GM23338 (cell line): ENCODE measurements around the gene OLFM1. TPM values are rescaled to one million over a fixed set of nuclear protein-coding genes. Genes with fewer than 3 reads are reported as not detected.

ENCODE experiments used
- ATAC-seq: fragments of 200-7000 bp; cut with Tn5 transposase; 3 replicates; pipeline ENCODE4 v1.9.1; 2020
- DNase-seq: peaks from one replicate; pipeline ENCODE4 v3.0.0-alpha.2; 2015; ENCODE audit warnings: low spot score
- H2AFZ ChIP-seq: fragments of 200-600 bp; sonication (generic); 2 replicates; pipeline ENCODE4 v1.8.0; 2016; ENCODE audit warnings: antibody characterized with exemption, mild to moderate bottlenecking, moderate library complexity
- H3F3A ChIP-seq: fragments of 200-600 bp; sonication (generic); replicated peaks from 2 replicates; pipeline ENCODE4 v1.8.0; 2017; ENCODE audit warnings: antibody characterized with exemption, mixed run types, low read depth
- H3K27ac ChIP-seq: fragments of 200-600 bp; sonication (generic); 2 replicates; pipeline ENCODE4 v1.6.1; 2016; ENCODE audit warnings: low read depth
- H3K27me3 ChIP-seq: fragments of 200-600 bp; sonication (generic); 2 replicates; pipeline ENCODE4 v1.8.0; 2016; ENCODE audit warnings: mild to moderate bottlenecking, mixed run types, moderate library complexity; ENCODE audit not compliant: insufficient read depth
- H3K36me3 ChIP-seq: fragments of 200-600 bp; sonication (generic); 2 replicates; pipeline ENCODE4 v1.8.0; 2016; ENCODE audit warnings: mild to moderate bottlenecking; ENCODE audit not compliant: insufficient read depth
- H3K4me1 ChIP-seq: fragments of 200-600 bp; sonication (generic); 2 replicates; pipeline ENCODE4 v1.8.0; 2016; ENCODE audit warnings: mild to moderate bottlenecking, moderate library complexity; ENCODE audit not compliant: insufficient read depth
- H3K4me2 ChIP-seq: fragments of 200-600 bp; sonication (generic); 2 replicates; pipeline ENCODE4 v1.7.1; 2017; ENCODE audit warnings: mixed run types
- H3K4me3 ChIP-seq: fragments of 200-600 bp; sonication (generic); 2 replicates; pipeline ENCODE4 v1.6.1; 2016; ENCODE audit warnings: mixed run types
- H3K79me2 ChIP-seq: fragments of 200-600 bp; sonication (generic); replicated peaks from 2 replicates; pipeline ENCODE4 v1.8.0; 2017; ENCODE audit warnings: mild to moderate bottlenecking; ENCODE audit not compliant: insufficient read depth
- H3K9me2 ChIP-seq: fragments of 200-600 bp; sonication (generic); 2 replicates; pipeline ENCODE4 v1.8.0; 2017; ENCODE audit not compliant: insufficient read depth
- H4K20me1 ChIP-seq: fragments of 200-600 bp; sonication (generic); replicated peaks from 2 replicates; pipeline ENCODE4 v1.8.0; 2017; ENCODE audit warnings: mild to moderate bottlenecking; ENCODE audit not compliant: insufficient read depth
- H3K27ac Mint-ChIP-seq: 2 replicates; pipeline ENCODE4 v1.8.0; 2020; ENCODE audit warnings: inconsistent platforms, mild to moderate bottlenecking, moderate library complexity, mixed read lengths
- H3K27me3 Mint-ChIP-seq: 3 replicates; pipeline ENCODE4 v1.8.0; 2022; ENCODE audit warnings: low read depth, mild to moderate bottlenecking, moderate library complexity, mixed read lengths, inconsistent platforms; ENCODE audit not compliant: insufficient read depth, poor library complexity
- H3K36me3 Mint-ChIP-seq: 3 replicates; pipeline ENCODE4 v1.8.0; 2021; ENCODE audit warnings: low read depth, mild to moderate bottlenecking, inconsistent platforms, moderate library complexity, mixed read lengths
- H3K4me1 Mint-ChIP-seq: 3 replicates; pipeline ENCODE4 v1.8.0; 2020; ENCODE audit warnings: mild to moderate bottlenecking, inconsistent platforms, mixed read lengths
- H3K4me3 Mint-ChIP-seq: 3 replicates; pipeline ENCODE4 v1.8.0; 2021; ENCODE audit warnings: moderate library complexity, mild to moderate bottlenecking, inconsistent platforms, mixed read lengths
- H3K9me3 Mint-ChIP-seq: 3 replicates; pipeline ENCODE4 v1.8.0; 2020; ENCODE audit warnings: moderate library complexity, mild to moderate bottlenecking, inconsistent platforms, mixed read lengths
- CREB1 ChIP-seq: fragments of 250-450 bp; sonication (Bioruptor Pico); IDR thresholded peaks from 2 replicates; pipeline ENCODE4 v1.5.0; 2020; ENCODE audit warnings: low read depth, mild to moderate bottlenecking, moderate library complexity
- EZH2 ChIP-seq: fragments of 200-600 bp; sonication (generic); IDR thresholded peaks from one replicate; pipeline ENCODE4 v1.8.0; 2017; ENCODE audit warnings: antibody characterized with exemption, mild to moderate bottlenecking, low read depth; ENCODE audit not compliant: unreplicated experiment
- EZH2phosphoT487 ChIP-seq: fragments of 200-600 bp; sonication (generic); IDR thresholded peaks from one replicate; pipeline ENCODE4 v1.8.1; 2018; ENCODE audit warnings: antibody characterized with exemption; ENCODE audit not compliant: unreplicated experiment
- JUNB ChIP-seq: IDR thresholded peaks from one replicate; pipeline ENCODE4 v1.6.1; 2016; ENCODE audit warnings: antibody characterized with exemption; ENCODE audit not compliant: unreplicated experiment
- NANOG ChIP-seq: IDR thresholded peaks from 2 replicates; pipeline ENCODE4 v1.6.1; 2016; ENCODE audit warnings: antibody characterized with exemption, borderline replicate concordance
- POLR2AphosphoS5 ChIP-seq: IDR thresholded peaks from 2 replicates; pipeline ENCODE4 v1.6.1; 2016; ENCODE audit warnings: antibody characterized with exemption, low read depth
- REST ChIP-seq: IDR thresholded peaks from one replicate; pipeline ENCODE4 v1.6.1; 2018; ENCODE audit warnings: antibody characterized with exemption; ENCODE audit not compliant: unreplicated experiment
- STAT1 ChIP-seq: IDR thresholded peaks from one replicate; pipeline ENCODE4 v1.6.1; 2016; ENCODE audit warnings: antibody characterized with exemption; ENCODE audit not compliant: unreplicated experiment
- ZNF114 ChIP-seq: fragments of 250-450 bp; sonication (Bioruptor Pico); IDR thresholded peaks from 2 replicates; pipeline ENCODE4 v1.5.0; 2020; ENCODE audit warnings: mild to moderate bottlenecking, moderate library complexity
- ZNF331 ChIP-seq: fragments of 250-450 bp; sonication (Bioruptor Pico); IDR thresholded peaks from 2 replicates; pipeline ENCODE4 v1.5.0; 2020; ENCODE audit warnings: low read depth, mild to moderate bottlenecking, moderate library complexity
- ZNF462 ChIP-seq: fragments of 250-450 bp; sonication (Bioruptor Pico); IDR thresholded peaks from 2 replicates; pipeline ENCODE4 v1.5.0; 2020; ENCODE audit warnings: mild to moderate bottlenecking, moderate library complexity
- polyA plus RNA-seq: library from polyadenylated mRNA; unstranded; fragments of >200 nt; fragmentation: Nextera tagmentation; extraction: Ambion mirVana; gene quantifications from 2 replicates; pipeline ENCODE4 v1.2.1, GENCODE V29; 2016
- total RNA-seq: library from RNA; depleted of rRNA; stranded (reverse); fragments of >200 nt; shearing (Covaris generic); gene quantifications from 2 replicates; pipeline ENCODE4 v1.2.3, GENCODE V29; 2014
- TF ChIP-seq, protein P1 (sequence below), 2 experiments: fragments of 200-600 bp in 1 of 2; sonication (generic) in 1 of 2; conservative IDR thresholded peaks; 2 replicates each; pipeline versions ENCODE4 v1.5.1 to v1.6.1; 2016 to 2017; ENCODE audit warnings: antibody characterized with exemption in 2 of 2, low read depth in 2 of 2, mild to moderate bottlenecking in 2 of 2, moderate library complexity in 1 of 2
- TF ChIP-seq, protein P2 (sequence below): IDR thresholded peaks from 2 replicates; pipeline ENCODE4 v1.6.1; 2016; ENCODE audit warnings: antibody characterized with exemption

Gene OLFM1
- total and polyA plus RNA-seq, 2 experiments from 2014 or later: 20.6 to 40.1 TPM

GRCh38 chr9:135167849-135168655 is 80.6 kb downstream of the OLFM1 start:
- Mint-ChIP-seq H3K4me1 (peaks cover 17% of the 10 kb centered on the region), H3K27ac (no peak overlapping the region), H3K4me3 (no peak overlapping the region), H3K27me3 (peaks cover 1% of the 10 kb centered on the region), H3K36me3 (no peaks in the 10 kb centered on the region), H3K9me3 (peaks cover 7% of the 10 kb centered on the region; the same call in 1 of the 3 replicates)
- H3K27ac ChIP-seq: no peak overlapping the region
- H3K4me3 ChIP-seq: no peak overlapping the region
- TF ChIP-seq, protein P1, sequence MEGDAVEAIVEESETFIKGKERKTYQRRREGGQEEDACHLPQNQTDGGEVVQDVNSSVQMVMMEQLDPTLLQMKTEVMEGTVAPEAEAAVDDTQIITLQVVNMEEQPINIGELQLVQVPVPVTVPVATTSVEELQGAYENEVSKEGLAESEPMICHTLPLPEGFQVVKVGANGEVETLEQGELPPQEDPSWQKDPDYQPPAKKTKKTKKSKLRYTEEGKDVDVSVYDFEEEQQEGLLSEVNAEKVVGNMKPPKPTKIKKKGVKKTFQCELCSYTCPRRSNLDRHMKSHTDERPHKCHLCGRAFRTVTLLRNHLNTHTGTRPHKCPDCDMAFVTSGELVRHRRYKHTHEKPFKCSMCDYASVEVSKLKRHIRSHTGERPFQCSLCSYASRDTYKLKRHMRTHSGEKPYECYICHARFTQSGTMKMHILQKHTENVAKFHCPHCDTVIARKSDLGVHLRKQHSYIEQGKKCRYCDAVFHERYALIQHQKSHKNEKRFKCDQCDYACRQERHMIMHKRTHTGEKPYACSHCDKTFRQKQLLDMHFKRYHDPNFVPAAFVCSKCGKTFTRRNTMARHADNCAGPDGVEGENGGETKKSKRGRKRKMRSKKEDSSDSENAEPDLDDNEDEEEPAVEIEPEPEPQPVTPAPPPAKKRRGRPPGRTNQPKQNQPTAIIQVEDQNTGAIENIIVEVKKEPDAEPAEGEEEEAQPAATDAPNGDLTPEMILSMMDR (conservative IDR thresholded peaks at IDR 0.05; ENCODE audit: low read depth in 2 of 2): no peak
- no peak for TF ChIP-seq CREB1 (CRISPR knock-in tag)
- no peak for TF ChIP-seq EZH2phosphoT487
- no peak for TF ChIP-seq ZNF462 (CRISPR knock-in tag)
- no peak for TF ChIP-seq ZNF331 (CRISPR knock-in tag)
- TF ChIP-seq STAT1: no peak
- no peak for TF ChIP-seq NANOG
- TF ChIP-seq POLR2AphosphoS5: no peak
- no peak for TF ChIP-seq ZNF114 (CRISPR knock-in tag)
- TF ChIP-seq EZH2: no peak
- TF ChIP-seq JUNB: no peak
- no peak for TF ChIP-seq REST
- TF ChIP-seq, protein P2, sequence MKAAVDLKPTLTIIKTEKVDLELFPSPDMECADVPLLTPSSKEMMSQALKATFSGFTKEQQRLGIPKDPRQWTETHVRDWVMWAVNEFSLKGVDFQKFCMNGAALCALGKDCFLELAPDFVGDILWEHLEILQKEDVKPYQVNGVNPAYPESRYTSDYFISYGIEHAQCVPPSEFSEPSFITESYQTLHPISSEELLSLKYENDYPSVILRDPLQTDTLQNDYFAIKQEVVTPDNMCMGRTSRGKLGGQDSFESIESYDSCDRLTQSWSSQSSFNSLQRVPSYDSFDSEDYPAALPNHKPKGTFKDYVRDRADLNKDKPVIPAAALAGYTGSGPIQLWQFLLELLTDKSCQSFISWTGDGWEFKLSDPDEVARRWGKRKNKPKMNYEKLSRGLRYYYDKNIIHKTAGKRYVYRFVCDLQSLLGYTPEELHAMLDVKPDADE: no peak
- H3K27me3 ChIP-seq: no peaks in the 10 kb centered on the region
- H3K36me3 ChIP-seq: no peaks in the 10 kb centered on the region
- ATAC-seq (no peak), DNase-seq (no peak)
- no peaks in the 10 kb centered on the region for H3K4me1 ChIP-seq
- H3K79me2 ChIP-seq: no peaks in the 10 kb centered on the region
- H3K9me2 ChIP-seq: no peaks in the 10 kb centered on the region
- H3K4me2 ChIP-seq: no peak overlapping the region
- H3F3A ChIP-seq: no peaks in the 10 kb centered on the region
- no peak overlapping the region for H2AFZ ChIP-seq
- no peaks in the 10 kb centered on the region for H4K20me1 ChIP-seq
